Measurements from ENCODE around the gene PPP2R2C. TPM values are rescaled to one million over a fixed set of nuclear protein-coding genes. Genes with fewer than 3 reads are reported as not detected.

PPP2R2C gene
- 0.20 and 2.6 TPM in 2 replicates for total RNA-seq

DNA sequence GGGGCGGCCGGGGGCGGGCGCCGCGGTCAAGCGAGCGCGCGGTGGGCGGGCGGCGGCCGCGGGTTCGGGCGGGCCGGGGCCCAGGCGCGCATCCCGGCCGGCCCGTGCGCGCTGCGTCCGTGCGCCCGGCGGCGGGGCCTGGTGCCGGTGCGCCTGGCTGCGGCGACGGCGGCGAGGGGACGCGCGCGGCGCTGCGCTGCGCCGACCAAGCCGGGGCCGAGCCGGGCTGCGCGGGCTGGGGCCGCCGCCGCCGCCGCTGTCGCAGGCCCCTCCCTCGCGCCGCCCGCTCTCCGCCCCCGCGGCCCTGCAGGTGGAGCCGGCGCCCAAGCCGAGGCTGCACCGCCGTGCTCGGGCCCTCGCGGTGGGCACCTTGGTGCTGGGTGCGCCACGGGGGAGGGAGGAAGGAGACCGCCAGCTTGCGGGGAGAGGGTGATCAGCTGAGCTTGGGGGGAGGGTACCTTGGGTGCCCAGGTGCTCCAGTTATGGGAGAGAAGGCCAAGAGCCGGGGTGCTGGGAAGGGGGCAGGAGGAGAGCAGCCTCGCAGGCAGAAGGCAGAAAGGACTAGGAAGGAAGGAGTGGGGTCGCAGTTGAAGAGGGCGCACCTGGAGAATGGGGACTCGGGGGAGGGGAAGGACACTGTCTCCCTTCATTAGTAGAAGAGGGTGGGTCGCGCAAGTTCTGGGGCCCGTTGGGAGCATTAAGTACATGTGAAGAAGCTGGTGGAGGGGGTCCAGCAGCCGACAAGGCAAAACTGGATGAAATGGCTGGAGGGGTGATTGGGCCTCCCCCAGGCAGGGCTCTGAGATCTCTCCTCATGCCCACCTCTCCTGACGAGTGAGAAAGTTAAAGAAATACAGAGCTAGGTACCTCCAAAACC lies at the start of gene PPP2R2C:
PPP2R2C (minus strand) TSS at position 228 of the 877 bp plus-strand sequence. CDS start 385 bp downstream, outside the sequence.
- no peak for DNase-seq (ENCODE audit: low read depth)

DNA sequence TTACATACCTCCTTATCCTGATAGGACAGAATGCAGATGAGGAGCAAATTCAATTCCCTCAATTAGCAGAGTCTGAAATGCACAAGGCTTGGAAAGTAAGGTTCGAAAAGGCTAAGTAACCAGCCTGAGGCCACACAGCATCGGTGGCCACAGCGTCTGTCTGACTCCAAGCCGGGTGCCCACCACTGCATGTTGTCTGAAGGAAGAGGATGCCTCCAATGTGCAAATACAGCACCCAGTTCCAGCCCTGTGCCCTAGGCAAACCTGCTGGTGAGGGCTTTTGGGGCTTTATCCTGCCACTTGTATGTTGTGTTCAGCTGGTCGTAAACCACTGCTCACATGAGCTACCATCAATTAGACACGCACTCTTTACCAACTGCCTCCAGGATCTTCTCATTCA lies 48.6 kb upstream of the PPP2R2C start:
- DNase-seq (ENCODE audit: low read depth), result no peak

DNA sequence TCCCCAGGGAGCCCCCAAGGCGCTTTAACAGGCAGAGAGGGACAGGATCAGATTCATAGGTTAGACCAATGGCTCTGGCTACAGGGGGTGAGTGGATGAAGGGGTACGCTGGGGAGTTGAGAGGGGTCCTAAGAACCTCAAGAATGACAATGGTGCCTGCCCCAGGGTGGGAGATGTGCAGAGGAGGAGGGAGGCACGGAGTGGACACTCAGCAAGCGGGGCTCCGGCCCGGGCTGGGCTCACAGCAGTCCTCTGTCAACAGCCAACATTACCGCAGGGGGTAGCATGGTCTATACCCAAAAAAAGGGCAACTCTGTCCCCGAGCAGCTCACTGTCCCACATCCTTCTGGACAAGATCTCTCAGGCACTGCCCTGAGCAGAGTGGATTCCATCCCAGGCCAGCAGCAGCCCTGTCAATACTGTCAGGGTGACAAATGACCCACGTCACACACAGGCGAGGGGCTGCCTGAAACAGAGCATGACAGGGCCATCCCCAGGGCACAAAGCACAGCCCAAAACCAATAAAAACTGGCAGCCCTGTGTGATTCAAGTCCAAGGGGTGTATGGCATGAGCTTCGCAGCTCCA lies 47.7 kb upstream of the PPP2R2C start:
- no peak for DNase-seq (ENCODE audit: low read depth)

DNA sequence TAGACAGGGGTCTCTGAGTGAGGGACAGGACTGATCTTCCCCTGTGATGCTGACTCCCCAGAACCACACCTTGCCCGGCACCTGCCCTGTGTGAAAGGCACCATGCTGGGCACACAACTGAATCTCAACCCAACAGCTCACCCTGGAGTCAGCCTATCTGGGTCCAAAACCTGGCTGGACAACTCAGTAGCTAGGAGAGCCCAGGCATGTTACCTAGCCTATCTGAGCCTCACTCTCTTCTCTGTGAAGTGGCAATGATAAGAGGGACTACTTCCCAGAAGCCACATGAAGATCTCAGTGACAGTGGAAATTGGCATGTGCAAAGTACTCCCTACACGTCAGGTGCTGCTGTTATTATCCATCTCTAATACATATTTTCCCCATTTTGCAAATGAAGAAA lies 44.8 kb upstream of the PPP2R2C start:
- no peak for DNase-seq (ENCODE audit: low read depth)

DNA sequence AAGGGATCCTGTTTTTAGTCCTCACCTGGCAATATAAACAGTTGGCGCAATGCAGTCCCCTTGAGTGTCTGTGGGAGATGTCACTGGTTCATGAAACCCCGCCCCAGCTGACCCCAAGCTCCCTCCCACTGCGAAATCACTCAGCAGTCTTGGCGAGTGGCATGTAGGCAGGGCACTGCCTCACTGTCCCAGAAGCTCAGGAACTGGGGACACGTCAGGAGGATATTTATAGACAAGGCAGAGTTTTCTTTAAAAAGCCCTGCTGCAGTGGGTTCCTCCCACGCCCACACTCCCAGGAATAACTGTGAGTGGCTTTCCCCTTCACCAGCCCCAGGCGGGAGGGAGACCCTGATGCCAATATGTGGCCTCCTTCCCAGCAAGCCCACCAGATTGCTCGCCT lies 44.3 kb upstream of the PPP2R2C start:
- no peak for DNase-seq (ENCODE audit: low read depth)

DNA sequence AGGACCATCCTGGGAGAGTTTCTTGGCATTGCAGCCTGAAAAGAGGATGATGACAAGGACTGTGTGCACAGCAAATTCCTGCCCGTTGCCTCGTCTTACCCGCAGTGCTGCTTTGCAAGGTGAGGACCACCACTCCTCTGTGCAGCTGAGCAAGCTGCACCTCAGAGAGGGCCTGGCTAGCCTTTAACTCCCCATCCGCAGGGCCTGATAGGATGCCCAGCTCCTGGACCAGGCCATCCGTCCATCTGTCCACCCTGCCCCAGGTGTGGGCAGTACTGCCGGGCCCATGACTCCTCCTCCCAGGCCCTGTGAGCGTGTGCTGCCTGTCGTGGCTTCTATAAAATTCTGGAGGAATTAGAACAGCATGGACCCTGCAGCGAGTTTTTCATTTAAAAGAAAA lies 43.9 kb upstream of the PPP2R2C start:
- DNase-seq (ENCODE audit: low read depth), result no peak

DNA sequence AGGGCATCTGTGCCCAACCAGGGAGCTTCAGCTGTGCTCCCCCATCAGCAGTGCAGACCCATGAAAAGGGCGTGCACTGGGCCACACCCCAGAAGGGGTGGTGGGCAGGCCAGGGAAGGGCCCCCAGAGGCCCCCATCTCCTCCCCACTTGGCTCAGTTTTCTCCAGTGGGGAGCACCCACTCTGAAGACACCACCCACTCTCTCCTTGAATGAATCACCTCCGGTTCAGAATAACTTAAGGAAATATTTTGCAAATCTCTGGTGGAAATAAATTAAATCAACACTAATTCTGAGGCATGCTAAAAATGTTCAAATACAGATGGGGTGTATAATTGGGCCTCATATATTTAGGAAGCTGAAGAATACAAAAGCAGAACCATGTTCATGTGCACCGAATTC lies 41.3 kb upstream of the PPP2R2C start:
- no peak for DNase-seq (ENCODE audit: low read depth)

DNA sequence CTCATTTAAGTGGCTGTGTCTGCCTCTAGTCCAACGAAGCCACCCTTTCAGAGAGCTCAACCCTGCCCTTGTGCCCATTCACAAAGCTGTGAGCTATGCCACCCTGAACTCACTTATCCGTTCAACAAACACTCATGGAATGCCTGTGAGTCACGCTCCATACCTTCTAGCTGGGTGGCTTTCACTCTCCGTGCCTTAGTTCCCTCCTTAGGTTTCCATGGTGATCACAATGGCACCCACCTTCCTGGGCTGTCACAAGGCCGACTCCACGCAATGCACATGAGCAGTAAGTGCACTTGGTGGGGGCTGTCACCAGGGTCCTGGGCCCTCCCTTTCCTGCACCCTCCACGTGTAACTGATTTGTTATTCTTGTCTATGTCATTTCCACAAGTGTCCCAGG lies 37.2 kb upstream of the PPP2R2C start:
- DNase-seq (ENCODE audit: low read depth), result no peak

DNA sequence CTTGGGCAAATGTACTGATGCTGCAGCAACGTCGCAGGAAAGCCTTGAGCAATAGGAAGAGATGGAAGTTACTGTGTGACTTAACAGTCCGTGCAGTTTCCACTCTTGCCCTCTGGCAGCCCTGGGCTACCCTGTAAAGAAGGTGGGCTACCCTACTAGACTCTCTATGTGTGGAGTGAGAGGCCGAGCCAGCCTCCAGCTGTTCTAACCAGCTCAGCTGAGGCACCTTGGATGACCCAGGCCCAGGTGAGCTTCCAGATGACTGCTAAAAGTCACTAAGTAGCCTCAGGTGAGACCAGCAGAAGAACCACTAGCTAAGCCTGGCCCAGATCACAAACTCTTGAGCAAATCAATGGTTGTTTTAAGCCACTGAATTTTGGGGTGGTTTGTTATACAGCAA lies 34.9 kb upstream of the PPP2R2C start:
- DNase-seq (ENCODE audit: low read depth), result no peak

DNA sequence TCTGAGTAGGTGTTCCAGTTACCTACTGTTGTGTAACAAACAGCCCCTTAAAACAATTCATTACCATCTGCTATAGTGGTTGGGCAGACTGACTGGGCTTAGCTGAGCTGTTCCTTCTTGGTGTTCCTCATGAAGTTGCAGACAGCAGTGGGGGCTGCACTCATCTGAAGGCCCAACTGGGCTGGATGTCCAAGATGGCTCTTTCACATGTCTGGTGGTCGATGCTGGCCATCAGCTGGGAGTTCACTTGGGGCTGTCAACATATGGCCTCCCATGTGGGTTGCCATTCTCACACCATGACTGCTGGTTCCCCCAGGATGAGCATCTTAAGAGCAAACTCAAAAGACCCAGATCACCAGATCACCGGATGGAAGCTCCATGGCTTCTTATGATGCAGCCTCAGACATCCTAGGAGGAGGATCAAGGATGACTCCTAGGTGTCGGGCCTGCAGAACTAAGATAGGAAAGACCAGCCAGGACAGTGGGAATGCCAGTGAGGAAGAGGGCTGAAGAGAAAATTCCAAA lies 34.3 kb upstream of the PPP2R2C start:
- no peak for DNase-seq (ENCODE audit: low read depth)

DNA sequence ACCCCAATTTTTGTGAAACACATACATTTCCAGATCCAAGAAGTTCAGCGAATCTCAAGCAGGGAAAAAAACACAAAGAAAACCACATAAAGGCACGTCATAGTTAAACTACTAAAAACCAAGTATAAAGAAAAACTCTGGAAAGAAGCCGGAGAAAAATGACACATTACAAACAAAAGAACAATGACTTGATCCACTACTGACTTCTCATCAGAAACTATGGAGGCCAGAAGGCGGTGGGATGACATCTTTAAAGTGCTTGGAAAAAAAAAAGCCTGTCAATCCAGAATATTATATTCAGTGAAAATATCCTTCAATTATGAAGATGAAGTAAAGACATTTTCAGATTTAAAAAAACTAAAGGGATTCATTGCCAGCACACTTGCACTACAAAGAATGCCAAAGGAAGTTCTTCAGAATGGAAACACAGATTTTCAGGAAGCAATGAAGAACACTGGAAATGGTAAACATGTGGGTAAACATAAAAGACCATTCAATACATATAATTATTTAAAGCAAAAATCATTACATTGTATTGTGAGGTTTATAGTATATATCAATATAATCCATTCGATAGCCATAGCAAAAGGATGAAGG lies 32.6 kb upstream of the PPP2R2C start:
- DNase-seq (ENCODE audit: low read depth), result peak; percentile 2

DNA sequence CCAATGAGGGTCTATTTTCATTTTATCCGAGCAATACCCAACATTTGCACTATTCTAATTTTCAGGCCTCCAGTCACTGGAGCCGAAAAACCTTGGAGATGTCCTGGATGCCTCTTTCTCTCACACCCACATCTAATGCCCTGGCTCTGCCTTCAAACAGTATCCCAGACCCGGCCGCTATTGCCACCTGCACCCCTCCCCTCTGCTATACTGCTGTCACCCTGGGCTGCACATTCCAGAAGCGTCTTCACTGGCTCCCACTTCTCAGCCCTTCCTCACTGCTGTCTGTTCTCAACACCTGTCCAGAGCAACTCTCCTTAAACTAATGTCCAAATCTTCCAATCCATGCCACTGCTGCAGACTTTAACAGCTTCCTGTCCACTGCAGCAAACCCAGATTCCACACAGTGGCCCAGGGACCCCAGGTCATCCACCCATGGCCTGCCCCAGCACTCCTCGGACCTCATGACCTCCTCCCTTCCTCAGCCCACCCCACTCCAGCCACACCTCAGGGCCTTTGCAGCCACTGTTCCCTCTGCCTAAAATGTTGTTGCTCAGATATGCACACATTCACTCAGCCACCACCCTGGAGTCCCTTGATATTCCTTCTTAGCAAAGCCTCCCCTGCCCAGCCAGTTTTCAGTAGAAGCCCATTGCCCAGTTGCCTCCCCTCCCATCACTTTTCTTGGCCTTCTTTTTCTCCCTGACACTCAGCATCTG lies 30.5 kb upstream of the PPP2R2C start:
- no peak for DNase-seq (ENCODE audit: low read depth)

DNA sequence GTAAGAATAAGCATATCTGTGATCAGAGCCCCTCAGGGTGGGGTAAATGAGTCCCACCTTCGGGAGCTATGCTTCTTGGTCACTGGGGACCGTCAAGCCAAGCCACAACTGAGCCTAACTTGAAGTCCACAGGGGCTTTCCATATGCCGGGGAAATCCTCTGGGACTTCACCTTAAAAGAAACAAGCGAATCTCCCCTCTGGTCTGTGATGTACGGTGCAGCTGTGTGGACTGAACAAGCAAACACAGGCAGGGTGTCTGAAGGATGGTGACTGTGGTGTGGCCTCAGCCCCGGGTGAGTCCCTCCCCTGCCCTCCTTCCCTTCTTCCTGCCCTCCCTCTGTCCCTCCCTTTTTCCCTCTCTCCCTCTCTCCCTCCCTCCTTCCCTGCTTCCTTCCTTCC lies 29.7 kb upstream of the PPP2R2C start:
- no peak for DNase-seq (ENCODE audit: low read depth)

DNA sequence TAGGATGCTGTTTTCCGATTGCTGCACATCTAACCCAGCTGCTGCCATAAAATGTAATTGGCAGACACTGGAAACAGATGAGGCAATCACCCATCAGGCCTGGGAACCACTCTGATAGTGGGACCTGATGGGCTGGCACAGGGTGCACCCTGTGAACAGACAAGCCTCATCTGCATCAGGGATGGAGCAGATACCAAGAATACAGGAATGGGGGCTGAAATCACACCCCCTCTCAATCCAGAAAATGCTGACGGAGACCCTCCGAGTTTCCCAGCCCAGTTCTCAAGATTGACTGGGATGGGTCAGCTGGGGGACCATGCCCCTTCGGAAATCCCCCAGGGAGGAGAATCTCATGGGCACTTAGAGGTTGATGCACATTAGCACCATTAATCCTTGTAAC lies 28.8 kb upstream of the PPP2R2C start:
- DNase-seq (ENCODE audit: low read depth), result no peak

DNA sequence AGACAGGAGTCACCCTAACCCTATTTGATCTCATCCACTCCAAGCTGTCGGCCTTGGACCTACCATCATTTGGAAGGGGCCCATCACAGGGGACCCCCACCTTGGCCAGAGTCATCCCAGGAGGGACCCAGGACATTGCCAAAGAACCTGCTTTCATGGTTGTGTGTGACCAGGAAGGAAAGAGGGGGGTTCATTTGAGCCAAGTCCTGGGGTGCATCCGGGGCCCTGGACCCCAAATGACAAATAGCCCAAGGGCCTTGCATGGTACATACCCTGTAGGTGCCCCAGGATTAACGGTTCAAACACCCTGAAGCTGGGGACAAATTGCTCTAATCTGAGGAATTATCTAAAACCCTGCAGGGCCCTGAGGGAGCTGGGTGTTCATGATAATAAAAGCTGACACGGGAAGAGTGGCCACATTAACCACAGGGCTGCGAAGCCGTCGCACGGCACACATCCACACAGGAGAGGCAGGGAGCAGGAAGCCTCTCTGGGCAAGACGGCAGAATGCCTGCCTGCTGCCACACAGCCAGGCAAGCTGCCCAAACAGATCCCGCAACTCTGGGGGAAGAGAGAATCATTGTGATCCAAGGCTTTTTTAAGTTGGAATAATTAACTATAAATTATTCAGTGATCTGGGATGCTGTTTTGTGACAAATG lies 28.2 kb upstream of the PPP2R2C start:
- DNase-seq (ENCODE audit: low read depth), result no peak

DNA sequence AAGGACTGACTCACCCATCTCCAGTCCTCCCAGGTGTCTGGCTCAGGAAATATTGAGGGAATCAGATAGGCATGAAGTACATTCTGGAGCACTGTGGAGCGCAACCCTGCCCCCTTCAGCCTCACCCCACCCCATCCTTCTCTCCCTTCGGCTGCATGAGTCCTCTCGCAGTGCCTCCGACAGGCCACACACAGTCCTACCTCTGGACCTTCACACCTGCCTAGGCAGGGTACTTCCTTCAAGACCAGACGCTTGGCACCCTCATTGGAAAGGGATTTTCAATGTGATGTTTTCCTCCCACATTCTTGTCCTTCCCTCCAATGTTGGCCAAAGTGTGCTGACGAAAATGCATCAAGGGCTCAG lies 26.8 kb upstream of the PPP2R2C start:
- DNase-seq (ENCODE audit: low read depth), result no peak

DNA sequence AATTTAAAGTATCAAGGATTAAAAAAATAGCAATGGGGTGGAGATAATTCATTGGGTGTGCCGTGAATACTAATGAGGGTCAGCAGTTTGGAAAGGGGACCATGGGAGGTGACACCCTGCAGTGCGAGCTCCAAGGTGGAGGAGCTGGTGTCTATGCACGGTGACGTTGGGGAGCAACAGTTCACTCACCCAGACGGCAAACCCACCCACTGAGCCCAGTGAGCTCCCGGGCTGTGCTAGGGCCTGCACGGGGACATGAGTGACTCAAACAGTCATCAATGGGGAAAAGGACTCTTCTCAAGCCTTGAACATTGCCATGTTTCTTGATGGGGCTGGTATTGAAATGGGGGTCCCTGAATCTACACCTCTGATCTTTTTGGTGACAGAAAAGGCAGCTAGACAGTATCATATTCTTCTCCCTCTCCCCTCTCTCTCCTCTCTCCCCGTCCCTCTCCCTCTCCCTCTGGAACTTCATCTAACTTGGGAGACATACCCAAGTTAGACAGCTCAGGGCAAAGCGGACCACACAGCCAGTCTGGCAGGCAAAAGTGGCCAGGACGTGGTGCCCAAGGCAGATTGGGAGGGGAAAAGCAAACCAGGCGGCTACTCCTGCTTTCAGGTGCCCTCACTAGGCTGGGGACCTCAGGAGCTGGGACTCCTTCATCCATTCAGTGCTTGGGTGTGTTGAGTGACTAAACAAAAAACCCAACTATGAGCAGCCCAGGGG lies 26.3 kb upstream of the PPP2R2C start:
- DNase-seq (ENCODE audit: low read depth), result no peak

DNA sequence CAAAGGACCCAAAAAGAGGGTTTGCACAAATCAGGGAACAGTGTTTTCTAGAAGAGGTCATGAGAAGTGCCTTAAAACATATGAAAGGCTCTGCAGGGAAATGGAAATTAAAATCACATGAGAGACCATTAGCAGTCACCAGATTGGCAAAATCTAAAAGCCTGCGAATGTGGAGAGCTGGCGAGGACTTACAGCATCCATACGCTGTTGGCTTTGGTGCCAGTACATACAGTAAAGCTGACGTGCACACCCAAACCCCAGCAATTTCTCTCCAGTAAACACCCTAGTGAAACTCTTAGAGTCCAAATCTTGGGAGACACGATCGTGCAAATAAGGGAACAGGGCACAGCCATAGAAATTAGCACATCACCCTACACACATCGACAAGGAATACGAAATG lies 25.4 kb upstream of the PPP2R2C start:
- DNase-seq (ENCODE audit: low read depth), result no peak

DNA sequence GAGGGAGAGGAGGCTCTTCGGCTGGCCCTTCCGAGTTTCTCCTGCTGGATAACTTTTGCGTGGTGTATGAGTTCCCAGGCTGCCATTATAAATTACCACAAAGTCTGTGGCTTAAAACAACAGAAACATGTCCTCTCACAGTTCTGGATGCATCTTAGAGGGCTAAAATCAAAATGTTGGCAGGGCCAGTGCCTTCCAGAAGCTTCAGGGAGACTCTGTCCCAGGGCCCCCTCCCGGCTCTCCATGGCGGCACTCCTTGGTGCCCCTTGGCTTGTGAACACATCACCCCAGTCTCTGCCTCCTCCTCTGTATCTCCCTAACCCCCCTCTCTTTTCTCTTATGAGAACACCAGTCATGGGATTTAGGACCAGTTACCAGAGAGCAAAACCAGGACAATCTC lies 23.3 kb upstream of the PPP2R2C start:
- no peak for DNase-seq (ENCODE audit: low read depth)

DNA sequence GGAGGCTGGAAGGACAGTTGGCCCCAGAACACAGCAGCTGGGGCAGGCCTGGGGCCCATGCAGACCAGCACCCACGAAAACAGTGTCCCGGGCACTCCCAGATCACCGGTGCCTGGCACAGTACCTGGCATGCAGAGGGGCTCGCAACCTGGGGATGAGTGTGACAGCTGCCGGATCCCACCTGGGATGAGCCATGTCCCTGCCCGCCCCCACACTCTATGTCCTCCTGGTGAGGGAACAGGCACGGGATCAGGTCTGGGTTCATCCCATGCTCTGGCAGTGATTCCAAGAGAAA lies 22.8 kb upstream of the PPP2R2C start:
- DNase-seq (ENCODE audit: low read depth), result no peak
